Right lobe of liver (tissue), 4 donors: ENCODE data around the gene APBB1.

Experiments
- POLR2A ChIP-seq: fragments of 450-650 bp; IDR thresholded peaks from one replicate; pipeline ENCODE4 v1.6.1; 2017; ENCODE audit warnings: antibody characterized with exemption, mild to moderate bottlenecking
- TF ChIP-seq, protein P1 (sequence below), 4 donors: fragments of 200-600 bp in 3 of 4; fragments of 450-650 bp in 1 of 4; IDR thresholded peaks; one replicate each; pipeline versions ENCODE4 v1.5.1 to v1.8.0; 2016 to 2022; ENCODE audit warnings: antibody characterized with exemption in 4 of 4, mild to moderate bottlenecking in 2 of 4
- donor health status: DM: no; HTN: no; CAD: no.
- donor health status: DM: no; HTN: no; CAD: no.
- donor health status: DM: no; HTN: yes; CAD: no.

DNA sequence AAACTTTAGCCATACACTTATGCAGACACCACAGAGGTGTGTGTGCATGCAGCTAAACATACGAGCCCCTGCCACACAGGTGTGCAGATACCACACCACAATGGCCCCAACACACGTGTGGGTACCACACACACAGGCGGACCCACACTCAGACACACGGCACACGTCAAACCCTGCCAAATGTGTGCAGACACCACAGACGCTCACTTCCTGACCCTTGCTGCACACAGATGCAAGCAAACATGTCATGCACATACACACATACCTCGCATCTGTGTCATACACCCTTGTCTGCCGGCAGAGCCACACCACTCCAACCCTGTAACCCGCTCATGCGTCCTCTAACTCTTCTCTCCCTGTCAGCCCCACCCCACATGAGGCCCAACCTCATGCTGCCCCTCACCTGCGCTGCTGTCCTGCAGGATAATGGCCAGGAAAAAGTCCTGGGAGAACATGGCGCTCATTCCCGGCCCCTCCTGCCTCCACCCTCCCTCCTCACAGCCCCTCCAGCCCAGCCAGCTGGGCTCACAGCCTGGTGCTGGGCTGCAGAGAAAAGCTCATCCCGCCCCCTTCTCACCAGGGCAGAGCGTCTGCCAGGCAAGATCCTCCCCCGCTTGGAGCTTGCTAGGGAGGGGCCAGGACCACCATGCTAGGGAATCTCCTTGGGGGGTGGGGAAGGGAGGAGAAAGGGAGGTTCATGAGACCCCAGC lies 14.4 kb downstream of the APBB1 start:
- no peak for TF ChIP-seq POLR2A
- TF ChIP-seq, protein P1, sequence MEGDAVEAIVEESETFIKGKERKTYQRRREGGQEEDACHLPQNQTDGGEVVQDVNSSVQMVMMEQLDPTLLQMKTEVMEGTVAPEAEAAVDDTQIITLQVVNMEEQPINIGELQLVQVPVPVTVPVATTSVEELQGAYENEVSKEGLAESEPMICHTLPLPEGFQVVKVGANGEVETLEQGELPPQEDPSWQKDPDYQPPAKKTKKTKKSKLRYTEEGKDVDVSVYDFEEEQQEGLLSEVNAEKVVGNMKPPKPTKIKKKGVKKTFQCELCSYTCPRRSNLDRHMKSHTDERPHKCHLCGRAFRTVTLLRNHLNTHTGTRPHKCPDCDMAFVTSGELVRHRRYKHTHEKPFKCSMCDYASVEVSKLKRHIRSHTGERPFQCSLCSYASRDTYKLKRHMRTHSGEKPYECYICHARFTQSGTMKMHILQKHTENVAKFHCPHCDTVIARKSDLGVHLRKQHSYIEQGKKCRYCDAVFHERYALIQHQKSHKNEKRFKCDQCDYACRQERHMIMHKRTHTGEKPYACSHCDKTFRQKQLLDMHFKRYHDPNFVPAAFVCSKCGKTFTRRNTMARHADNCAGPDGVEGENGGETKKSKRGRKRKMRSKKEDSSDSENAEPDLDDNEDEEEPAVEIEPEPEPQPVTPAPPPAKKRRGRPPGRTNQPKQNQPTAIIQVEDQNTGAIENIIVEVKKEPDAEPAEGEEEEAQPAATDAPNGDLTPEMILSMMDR (IDR thresholded peaks at IDR 0.05) = no peak
